Cardiac fibroblast (primary cell): Measurements from ENCODE around the gene HAUS2.

Experiments
- DNase-seq, 2 donors: peaks; one replicate each; pipeline versions ENCODE4 v3.0.0 to v3.0.0-alpha.2; 2010; ENCODE audit warnings: low read depth in 2 of 2
- H3K4me3 ChIP-seq, 2 donors: replicated peaks in 1 of 2; 1 replicate in 1 of 2; 2 replicates in 1 of 2; pipeline ENCODE4 v1.5.1; 2011; ENCODE audit warnings: low read depth in 2 of 2, low read length in 2 of 2, mild to moderate bottlenecking in 2 of 2, moderate library complexity in 1 of 2
- TF ChIP-seq, protein P1 (sequence below): IDR thresholded peaks from one replicate; pipeline ENCODE4 v1.5.1; 2011; ENCODE audit warnings: low read depth, mild to moderate bottlenecking, low read length, inconsistent platforms

Gene HAUS2

GRCh38 chr15:42575188-42576039 lies 26.8 kb downstream of the HAUS2 start, which contains the start of gene STARD9:
Gene STARD9, plus strand, starts transcription at chr15:42575606. Its CDS starts 110 bp downstream, at chr15:42575716.
- H3K4me3 ChIP-seq: peak within 1 kb of the TSS; percentile 82 to 85
- DNase-seq: peak; percentile 98 to 99
- TF ChIP-seq, protein P1, sequence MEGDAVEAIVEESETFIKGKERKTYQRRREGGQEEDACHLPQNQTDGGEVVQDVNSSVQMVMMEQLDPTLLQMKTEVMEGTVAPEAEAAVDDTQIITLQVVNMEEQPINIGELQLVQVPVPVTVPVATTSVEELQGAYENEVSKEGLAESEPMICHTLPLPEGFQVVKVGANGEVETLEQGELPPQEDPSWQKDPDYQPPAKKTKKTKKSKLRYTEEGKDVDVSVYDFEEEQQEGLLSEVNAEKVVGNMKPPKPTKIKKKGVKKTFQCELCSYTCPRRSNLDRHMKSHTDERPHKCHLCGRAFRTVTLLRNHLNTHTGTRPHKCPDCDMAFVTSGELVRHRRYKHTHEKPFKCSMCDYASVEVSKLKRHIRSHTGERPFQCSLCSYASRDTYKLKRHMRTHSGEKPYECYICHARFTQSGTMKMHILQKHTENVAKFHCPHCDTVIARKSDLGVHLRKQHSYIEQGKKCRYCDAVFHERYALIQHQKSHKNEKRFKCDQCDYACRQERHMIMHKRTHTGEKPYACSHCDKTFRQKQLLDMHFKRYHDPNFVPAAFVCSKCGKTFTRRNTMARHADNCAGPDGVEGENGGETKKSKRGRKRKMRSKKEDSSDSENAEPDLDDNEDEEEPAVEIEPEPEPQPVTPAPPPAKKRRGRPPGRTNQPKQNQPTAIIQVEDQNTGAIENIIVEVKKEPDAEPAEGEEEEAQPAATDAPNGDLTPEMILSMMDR: no peak

DNA sequence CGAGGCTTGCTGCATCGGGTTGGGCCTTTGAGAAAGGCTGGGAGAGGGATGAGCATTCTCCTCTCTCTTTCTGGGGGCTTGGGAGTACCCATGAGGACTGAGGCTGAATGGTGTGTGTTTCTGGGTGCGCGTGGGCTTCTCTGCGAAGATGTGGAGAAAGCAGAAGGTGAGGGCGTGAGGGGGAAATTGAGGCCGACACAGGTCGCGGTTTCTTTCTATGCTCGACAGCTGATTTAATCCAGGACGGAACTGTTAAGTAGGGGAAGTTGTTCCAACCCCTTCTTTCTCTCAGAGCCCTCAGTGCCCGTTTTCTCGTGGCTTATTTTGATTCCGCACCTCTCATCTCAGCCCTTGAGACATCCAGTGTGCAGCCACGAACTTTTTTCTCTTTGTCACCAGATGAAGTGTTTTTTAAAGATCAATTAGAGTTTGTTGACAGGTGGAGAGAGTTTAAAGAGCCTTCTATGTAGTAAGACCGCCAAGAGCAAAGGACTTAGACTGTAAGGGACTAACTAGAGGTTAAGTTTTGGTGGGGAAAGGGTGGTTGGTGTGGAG lies 27.5 kb downstream of the HAUS2 start:
- peak overlapping the region; percentile 82 to 85 for H3K4me3 ChIP-seq
- peak in 1 of 2 donors; percentile 9 for DNase-seq
- TF ChIP-seq, protein P1: no peak

GRCh38 chr15:42576776-42577175 lies 28.1 kb downstream of the HAUS2 start:
- no peak overlapping the region for H3K4me3 ChIP-seq
- no peak for DNase-seq
- TF ChIP-seq, protein P1: no peak

DNA sequence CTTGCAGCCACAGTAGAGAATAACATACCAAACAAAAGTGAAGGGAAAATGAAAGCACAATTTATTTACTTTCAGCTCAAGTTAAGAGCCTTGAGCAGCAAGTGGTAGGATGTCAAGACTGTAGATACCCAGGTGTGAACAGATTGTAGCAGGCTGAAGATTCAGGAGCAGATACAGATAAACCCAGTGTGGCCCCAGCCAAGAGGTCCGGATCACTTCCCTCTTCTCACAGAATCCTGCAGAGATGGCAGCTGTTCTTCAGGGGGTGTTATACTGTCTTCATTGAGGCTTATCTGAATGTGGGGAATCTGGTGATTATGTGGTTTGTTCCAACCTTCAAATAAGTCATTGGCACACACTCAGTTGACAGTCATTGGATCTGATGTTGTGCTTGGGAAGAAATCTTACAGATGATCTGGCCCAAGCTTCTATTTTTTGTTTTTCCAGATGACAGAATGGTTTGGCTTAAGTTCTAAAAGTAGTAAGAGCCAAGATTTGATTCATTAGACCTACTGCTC lies 28.9 kb downstream of the HAUS2 start:
- TF ChIP-seq, protein P1: no peak
- no peak overlapping the region for H3K4me3 ChIP-seq
- peak; percentile 65 to 83 for DNase-seq

GRCh38 chr15:42578984-42579537 lies 30.4 kb downstream of the HAUS2 start:
- TF ChIP-seq, protein P1: no peak
- no peak for DNase-seq
- no peak overlapping the region for H3K4me3 ChIP-seq

- TF ChIP-seq, protein P1: no peak
- DNase-seq: peak; percentile 66 to 75
Observed at GRCh38 chr15:42581272-42581730, 32.7 kb downstream of the HAUS2 start.

More at GRCh38 chr15:42581272-42581730, 32.7 kb downstream of the HAUS2 start:
- H3K4me3 ChIP-seq: peak overlapping the region; percentile 44 to 56
